Upper lobe of left lung (tissue), 4 donors: Measurements from ENCODE around the gene MLLT1.
"Not testable (repeated sequence)": the region's sequence is repeated elsewhere in the genome, so short reads cannot be mapped to it uniquely, and the experiment has no call there.

Source experiments
- CTCF ChIP-seq, 6 experiments: fragments of 450-650 bp in 4 of 6; fragments of 200-600 bp in 2 of 6; sonication (generic) in 2 of 6; IDR thresholded peaks; one replicate each; pipeline ENCODE4 v1.5.1; 2016 to 2019; ENCODE audit warnings: antibody characterized with exemption in 6 of 6
- EP300 ChIP-seq, 4 donors: sonication (generic); formaldehyde crosslinking; IDR thresholded peaks; one replicate each; pipeline ENCODE4 v1.5.1; 2017; ENCODE audit warnings: antibody characterized with exemption in 4 of 4, control low read depth in 2 of 4
- POLR2A ChIP-seq, 4 donors: fragments of 450-650 bp; IDR thresholded peaks; one replicate each; pipeline ENCODE4 v1.5.1; 2016 to 2017; ENCODE audit warnings: antibody characterized with exemption in 4 of 4, mild to moderate bottlenecking in 2 of 4
- POLR2AphosphoS5 ChIP-seq, 2 donors: sonication (generic); formaldehyde crosslinking; IDR thresholded peaks; one replicate each; pipeline ENCODE4 v1.5.1; 2017; ENCODE audit warnings: antibody characterized with exemption in 2 of 2

GRCh38 chr19:6315646-6316045 lies 35.9 kb upstream of the MLLT1 start:
- TF ChIP-seq EP300, CTCF, POLR2A, POLR2AphosphoS5 (IDR thresholded peaks at IDR 0.05): not testable (repeated sequence)
